PC-3 (cell line): Measurements from ENCODE around the gene KCNJ10.

Experiments
- EZH2 ChIP-seq: fragments of 300-600 bp; sonication (generic); IDR thresholded peaks from one replicate; pipeline ENCODE4 v1.6.1; 2017; ENCODE audit warnings: antibody characterized with exemption, mild to moderate bottlenecking, low read length; ENCODE audit not compliant: unreplicated experiment
- EZH2phosphoT487 ChIP-seq: fragments of 300-600 bp; sonication (generic); IDR thresholded peaks from 2 replicates; pipeline ENCODE4 v1.6.1; 2018; ENCODE audit warnings: mild to moderate bottlenecking, antibody characterized with exemption, low read length, borderline replicate concordance
- TF ChIP-seq, protein P1 (sequence below): fragments of 300-600 bp; sonication (generic); conservative IDR thresholded peaks from 2 replicates; pipeline ENCODE4 v1.5.1; 2017; ENCODE audit warnings: antibody characterized with exemption, low read depth, mild to moderate bottlenecking, low read length

DNA sequence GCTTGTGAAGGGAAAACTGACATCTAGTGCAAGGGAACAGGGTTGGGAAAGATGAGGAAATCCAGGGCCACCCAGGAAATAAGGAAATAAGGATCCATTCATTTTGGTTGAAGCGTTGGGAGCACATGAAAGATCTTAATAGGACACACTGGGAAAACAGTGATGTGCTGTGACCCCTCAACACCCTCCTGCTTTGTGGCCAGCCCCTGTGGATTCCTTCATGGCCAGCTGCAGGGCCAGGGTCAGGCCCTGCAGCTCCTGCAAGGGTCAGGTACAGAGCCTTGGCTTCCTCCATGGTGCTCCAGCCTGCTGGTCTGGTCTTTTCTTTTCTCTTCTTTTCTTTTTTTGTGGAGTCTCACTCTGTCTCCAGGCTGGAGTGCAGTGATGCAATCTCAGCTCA lies 19.3 kb downstream of the KCNJ10 start:
- TF ChIP-seq, protein P1, sequence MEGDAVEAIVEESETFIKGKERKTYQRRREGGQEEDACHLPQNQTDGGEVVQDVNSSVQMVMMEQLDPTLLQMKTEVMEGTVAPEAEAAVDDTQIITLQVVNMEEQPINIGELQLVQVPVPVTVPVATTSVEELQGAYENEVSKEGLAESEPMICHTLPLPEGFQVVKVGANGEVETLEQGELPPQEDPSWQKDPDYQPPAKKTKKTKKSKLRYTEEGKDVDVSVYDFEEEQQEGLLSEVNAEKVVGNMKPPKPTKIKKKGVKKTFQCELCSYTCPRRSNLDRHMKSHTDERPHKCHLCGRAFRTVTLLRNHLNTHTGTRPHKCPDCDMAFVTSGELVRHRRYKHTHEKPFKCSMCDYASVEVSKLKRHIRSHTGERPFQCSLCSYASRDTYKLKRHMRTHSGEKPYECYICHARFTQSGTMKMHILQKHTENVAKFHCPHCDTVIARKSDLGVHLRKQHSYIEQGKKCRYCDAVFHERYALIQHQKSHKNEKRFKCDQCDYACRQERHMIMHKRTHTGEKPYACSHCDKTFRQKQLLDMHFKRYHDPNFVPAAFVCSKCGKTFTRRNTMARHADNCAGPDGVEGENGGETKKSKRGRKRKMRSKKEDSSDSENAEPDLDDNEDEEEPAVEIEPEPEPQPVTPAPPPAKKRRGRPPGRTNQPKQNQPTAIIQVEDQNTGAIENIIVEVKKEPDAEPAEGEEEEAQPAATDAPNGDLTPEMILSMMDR = no peak
- no peak for TF ChIP-seq EZH2
- no peak for TF ChIP-seq EZH2phosphoT487
